B cell (primary cell): ENCODE data around the gene SHOC2.

Source experiments
- CTCF ChIP-seq: fragments of 200-600 bp; IDR thresholded peaks from one replicate; pipeline ENCODE4 v1.8.0; 2022; ENCODE audit warnings: antibody characterized with exemption, mild to moderate bottlenecking
- EZH2 ChIP-seq: IDR thresholded peaks from 2 replicates; pipeline ENCODE4 v1.6.1; 2012; ENCODE audit warnings: borderline replicate concordance, low read depth, mild to moderate bottlenecking, moderate library complexity, low read length; ENCODE audit not compliant: insufficient read depth, poor library complexity, severe bottlenecking

- TF ChIP-seq EZH2 = no peak
- no peak for TF ChIP-seq CTCF
Observed at GRCh38 chr10:110873951-110874350, 45.5 kb upstream of the SHOC2 start.
